Neural progenitor cell (in vitro differentiated cells): ENCODE data around the gene SLC39A6.

Experiments
- CTCF ChIP-seq: fragments of 200-600 bp; sonication (generic); IDR thresholded peaks from 2 replicates; pipeline ENCODE4 v1.5.1; 2017; ENCODE audit warnings: antibody characterized with exemption, mild to moderate bottlenecking
- EZH2 ChIP-seq: fragments of 200-600 bp; sonication (generic); IDR thresholded peaks from 2 replicates; pipeline ENCODE4 v1.6.1; 2017; ENCODE audit warnings: antibody characterized with exemption, mild to moderate bottlenecking, moderate library complexity

- TF ChIP-seq CTCF (no peak), EZH2 (no peak)
These were observed 55.5 kb downstream of the SLC39A6 start for GRCh38 chr18:36073676-36074075.
